D721Med (cell line): ENCODE measurements around the gene GASK1B.
A peak's percentile ranks its signal among the peaks of the same experiment; 100 is the strongest.

Experiments
- DNase-seq: peaks from one replicate; pipeline ENCODE4 v3.0.0; 2011; ENCODE audit warnings: low spot score; ENCODE audit not compliant: insufficient read length
- FAIRE-seq: peaks from 2 replicates; lab custom pipeline; 2011; peaks lifted over from hg19 to GRCh38; lab: Jason Lieb, UNC
- CTCF ChIP-seq: IDR thresholded peaks from 2 replicates; pipeline ENCODE4 v1.5.1; 2012; ENCODE audit warnings: mild to moderate bottlenecking, control low read depth; ENCODE audit not compliant: insufficient read depth; ENCODE audit errors: missing control alignments

The GASK1B gene

GRCh38 chr4:158170691-158171561, 1.9 kb downstream of the GASK1B start:
- FAIRE-seq (no peak), DNase-seq (no peak)
- peak; percentile 8 for TF ChIP-seq CTCF

- TF ChIP-seq CTCF: no peak
- peak; percentile 16 for FAIRE-seq
- no peak for DNase-seq
Observed at GRCh38 chr4:158169931-158170690, 2.7 kb downstream of the GASK1B start.

GRCh38 chr4:158169506-158169905, 3.3 kb downstream of the GASK1B start:
- no peak for TF ChIP-seq CTCF
- FAIRE-seq (no peak), DNase-seq (no peak)

- FAIRE-seq: no peak
- no peak for TF ChIP-seq CTCF
- no peak for DNase-seq
Observed at GRCh38 chr4:158168606-158169005, 4.2 kb downstream of the GASK1B start.

- no peak for FAIRE-seq
- TF ChIP-seq CTCF: no peak
- DNase-seq: no peak
Observed at GRCh38 chr4:158166701-158167100, 6.1 kb downstream of the GASK1B start.

GRCh38 chr4:158164768-158165213, 8.0 kb downstream of the GASK1B start:
- no peak for TF ChIP-seq CTCF
- FAIRE-seq: no peak
- no peak for DNase-seq
